ENCODE measurements around the gene AMPD3. TPM values are rescaled to one million over a fixed set of nuclear protein-coding genes. Genes with fewer than 3 reads are reported as not detected.

The AMPD3 gene
- total RNA-seq, 1 donor from 2014 or later = 12.9 TPM

- H3K4me3 Mint-ChIP-seq (ENCODE audit: low read depth) = no peak overlapping the region
- H3K27me3 Mint-ChIP-seq = peaks cover 9% of the 10 kb centered on the region
- no peaks in the 10 kb centered on the region for H3K9me3 Mint-ChIP-seq (ENCODE audit: low read depth)
- DNase-seq (ENCODE audit: low spot score, unreplicated experiment) = no peak
- H3K4me1 Mint-ChIP-seq (ENCODE audit: low read depth) = peaks cover 2% of the 10 kb centered on the region
- no peak for TF ChIP-seq CTCF (IDR thresholded peaks at IDR 0.05; ENCODE audit: unreplicated experiment)
- H3K27ac Mint-ChIP-seq = no peak overlapping the region
- no peaks in the 10 kb centered on the region for H3K36me3 Mint-ChIP-seq (ENCODE audit: insufficient read depth)
Observed at GRCh38 chr11:10409207-10409661, 45.8 kb upstream of the AMPD3 start.

- H3K9me3 Mint-ChIP-seq (ENCODE audit: low read depth) = no peaks in the 10 kb centered on the region
- H3K4me1 Mint-ChIP-seq (ENCODE audit: low read depth) = peaks cover 2% of the 10 kb centered on the region
- no peak for DNase-seq (ENCODE audit: low spot score, unreplicated experiment)
- peaks cover 9% of the 10 kb centered on the region for H3K27me3 Mint-ChIP-seq
- H3K36me3 Mint-ChIP-seq (ENCODE audit: insufficient read depth) = no peaks in the 10 kb centered on the region
- no peak overlapping the region for H3K27ac Mint-ChIP-seq
- H3K4me3 Mint-ChIP-seq (ENCODE audit: low read depth) = no peak overlapping the region
- TF ChIP-seq CTCF (IDR thresholded peaks at IDR 0.05; ENCODE audit: unreplicated experiment) = no peak
Observed at GRCh38 chr11:10410106-10410843, 44.8 kb upstream of the AMPD3 start.

GRCh38 chr11:10410844-10411200 lies 44.2 kb upstream of the AMPD3 start:
- Mint-ChIP-seq H3K4me3 (ENCODE audit: low read depth) (no peak overlapping the region), H3K27me3 (peaks cover 9% of the 10 kb centered on the region), H3K9me3 (ENCODE audit: low read depth) (no peaks in the 10 kb centered on the region), H3K36me3 (ENCODE audit: insufficient read depth) (no peaks in the 10 kb centered on the region), H3K4me1 (ENCODE audit: low read depth) (peaks cover 2% of the 10 kb centered on the region), H3K27ac (no peak overlapping the region)
- DNase-seq (ENCODE audit: low spot score, unreplicated experiment) = no peak
- TF ChIP-seq CTCF (IDR thresholded peaks at IDR 0.05; ENCODE audit: unreplicated experiment) = no peak

- H3K9me3 Mint-ChIP-seq (ENCODE audit: low read depth) = no peaks in the 10 kb centered on the region
- H3K4me3 Mint-ChIP-seq (ENCODE audit: low read depth) = no peak overlapping the region
- no peaks in the 10 kb centered on the region for H3K4me1 Mint-ChIP-seq (ENCODE audit: low read depth)
- peaks cover 9% of the 10 kb centered on the region for H3K27me3 Mint-ChIP-seq
- no peak for DNase-seq (ENCODE audit: low spot score, unreplicated experiment)
- H3K27ac Mint-ChIP-seq = no peak overlapping the region
- no peaks in the 10 kb centered on the region for H3K36me3 Mint-ChIP-seq (ENCODE audit: insufficient read depth)
- no peak for TF ChIP-seq CTCF (IDR thresholded peaks at IDR 0.05; ENCODE audit: unreplicated experiment)
Observed at GRCh38 chr11:10412266-10412665, 42.8 kb upstream of the AMPD3 start.

- Mint-ChIP-seq H3K9me3 (ENCODE audit: low read depth) (no peaks in the 10 kb centered on the region), H3K27ac (no peak overlapping the region), H3K27me3 (peaks cover 9% of the 10 kb centered on the region), H3K36me3 (ENCODE audit: insufficient read depth) (no peaks in the 10 kb centered on the region), H3K4me1 (ENCODE audit: low read depth) (no peaks in the 10 kb centered on the region), H3K4me3 (ENCODE audit: low read depth) (no peak overlapping the region)
- no peak for TF ChIP-seq CTCF (IDR thresholded peaks at IDR 0.05; ENCODE audit: unreplicated experiment)
- DNase-seq (ENCODE audit: low spot score, unreplicated experiment) = no peak
Observed at GRCh38 chr11:10413268-10413667, 41.8 kb upstream of the AMPD3 start.

Data from progenitor cell of endocrine pancreas (in vitro differentiated cells).